Naive B cell (primary cell): ENCODE measurements around the gene NPHS1. TPM values are rescaled to one million over a fixed set of nuclear protein-coding genes. Genes with fewer than 3 reads are reported as not detected.
A peak's percentile ranks its signal among the peaks of the same experiment; 100 is the strongest.
"Not testable (repeated sequence)": the region's sequence is repeated elsewhere in the genome, so short reads cannot be mapped to it uniquely, and the experiment has no call there.

Experiments
- ATAC-seq, 2 donors: fragments of 150-1000 bp; cut with Tn5 transposase; 2 replicates each; pipeline ENCODE4 v1.10.0; 2021; ENCODE audit warnings: low read depth in 2 of 2, mild to moderate bottlenecking in 2 of 2, moderate library complexity in 2 of 2
- DNase-seq: peaks from one replicate; pipeline ENCODE4 v3.0.0; 2022
- H3K27ac Mint-ChIP-seq, 6 donors: one replicate each; pipeline ENCODE4 v1.8.0; 2020 to 2022; ENCODE audit warnings: mild to moderate bottlenecking in 6 of 6, mixed read lengths in 6 of 6, moderate library complexity in 5 of 6, inconsistent platforms in 2 of 6
- H3K27me3 Mint-ChIP-seq, 3 donors: one replicate each; pipeline ENCODE4 v1.8.0; 2021 to 2022; ENCODE audit warnings: mixed read lengths in 3 of 3, mild to moderate bottlenecking in 1 of 3
- H3K36me3 Mint-ChIP-seq, 2 donors: one replicate each; pipeline ENCODE4 v1.8.0; 2020 to 2022; ENCODE audit warnings: mixed read lengths in 2 of 2, inconsistent platforms in 1 of 2, mild to moderate bottlenecking in 1 of 2
- H3K4me1 Mint-ChIP-seq, 3 donors: one replicate each; pipeline ENCODE4 v1.8.0; 2020 to 2022; ENCODE audit warnings: mixed read lengths in 3 of 3, inconsistent platforms in 1 of 3, mild to moderate bottlenecking in 1 of 3, moderate library complexity in 1 of 3
- H3K4me3 Mint-ChIP-seq, 8 donors: one replicate each; pipeline ENCODE4 v1.8.0; 2020 to 2022; ENCODE audit warnings: mild to moderate bottlenecking in 8 of 8, mixed read lengths in 8 of 8, moderate library complexity in 8 of 8, inconsistent platforms in 2 of 8
- H3K9me3 Mint-ChIP-seq, 7 donors: one replicate each; pipeline ENCODE4 v1.8.0; 2020 to 2022; ENCODE audit warnings: mixed read lengths in 7 of 7, mild to moderate bottlenecking in 5 of 7, inconsistent platforms in 2 of 7, moderate library complexity in 1 of 7
- polyA plus RNA-seq, 6 donors: library from polyadenylated mRNA; unstranded; fragments of 300-500 nt; fragmentation: Illumina TruSeq; gene quantifications; one replicate each; pipeline ENCODE4 v1.2.3, GENCODE V29; 2021; ENCODE audit warnings: low read depth in 6 of 6

Gene NPHS1
- polyA plus RNA-seq, 6 donors from 2014 or later: not detected

- Mint-ChIP-seq H3K4me3 (peak overlapping the region; percentile 27 to 87 (median 79)), H3K27ac (peak overlapping the region in 2 of 6 donors; percentile 2 to 72), H3K36me3 (peaks cover 0 to 12% of the 10 kb centered on the region in 2 donors), H3K4me1 (peaks cover 20 to 24% (median 21%) of the 10 kb centered on the region in 3 donors), H3K27me3 (peaks cover 42 to 89% (median 86%) of the 10 kb centered on the region in 3 donors)
- H3K9me3 Mint-ChIP-seq, DNase-seq, ATAC-seq: not testable (repeated sequence)
Observed at GRCh38 chr19:35870124-35870736, 17.9 kb upstream of the NPHS1 start.

GRCh38 chr19:35869327-35870123, 17.2 kb upstream of the NPHS1 start:
- H3K9me3 Mint-ChIP-seq: peaks cover 0 to 6% (median 0%) of the 10 kb centered on the region in 7 donors
- peak overlapping the region in 3 of 6 donors; percentile 2 to 88 (median 56) for H3K27ac Mint-ChIP-seq
- H3K4me1 Mint-ChIP-seq: peaks cover 20 to 24% (median 21%) of the 10 kb centered on the region in 3 donors
- peak; percentile 80 to 82 for ATAC-seq
- peak; percentile 60 for DNase-seq
- H3K27me3 Mint-ChIP-seq: peaks cover 39 to 89% (median 87%) of the 10 kb centered on the region in 3 donors
- peaks cover 0 to 12% of the 10 kb centered on the region in 2 donors for H3K36me3 Mint-ChIP-seq
- H3K4me3 Mint-ChIP-seq: peak overlapping the region; percentile 27 to 87 (median 80)

- peaks cover 0 to 12% of the 10 kb centered on the region in 2 donors for H3K36me3 Mint-ChIP-seq
- H3K27ac Mint-ChIP-seq: peak overlapping the region in 1 of 6 donors; percentile 56
- peaks cover 20 to 24% (median 21%) of the 10 kb centered on the region in 3 donors for H3K4me1 Mint-ChIP-seq
- no peak for DNase-seq
- H3K4me3 Mint-ChIP-seq: peak overlapping the region in 7 of 8 donors; percentile 47 to 86 (median 74)
- H3K9me3 Mint-ChIP-seq: peaks cover 0 to 6% (median 0%) of the 10 kb centered on the region in 7 donors
- peaks cover 36 to 89% (median 89%) of the 10 kb centered on the region in 3 donors for H3K27me3 Mint-ChIP-seq
- no peak for ATAC-seq
Observed at GRCh38 chr19:35868823-35869326, 16.6 kb upstream of the NPHS1 start.

- peaks cover 20 to 24% (median 21%) of the 10 kb centered on the region in 3 donors for H3K4me1 Mint-ChIP-seq
- DNase-seq: no peak
- ATAC-seq: peak; percentile 55 to 59
- peaks cover 32 to 87% (median 84%) of the 10 kb centered on the region in 3 donors for H3K27me3 Mint-ChIP-seq
- peak within 1 kb of the TSS; percentile 19 to 86 (median 73) for H3K4me3 Mint-ChIP-seq
- H3K9me3 Mint-ChIP-seq: peaks cover 0 to 6% (median 0%) of the 10 kb centered on the region in 7 donors
- H3K36me3 Mint-ChIP-seq: peaks cover 0 to 12% of the 10 kb centered on the region in 2 donors
- peak within 1 kb of the TSS in 2 of 6 donors; percentile 45 to 56 for H3K27ac Mint-ChIP-seq
Observed at GRCh38 chr19:35868172-35868822, 16.0 kb upstream of the NPHS1 start, which contains the start of gene APLP1. TSS of gene APLP1 (plus strand) at chr19:35868574. CDS start at chr19:35868637, 63 bp downstream.

- H3K27me3 Mint-ChIP-seq: peaks cover 50 to 94% (median 87%) of the 10 kb centered on the region in 3 donors
- H3K27ac Mint-ChIP-seq: peak overlapping the region in 1 of 6 donors; percentile 9
- no peak for ATAC-seq
- H3K4me3 Mint-ChIP-seq: no peak overlapping the region
- peaks cover 12 to 16% (median 14%) of the 10 kb centered on the region in 3 donors for H3K4me1 Mint-ChIP-seq
- H3K36me3 Mint-ChIP-seq: peaks cover 0 to 7% of the 10 kb centered on the region in 2 donors
- H3K9me3 Mint-ChIP-seq: peaks cover 0 to 6% (median 0%) of the 10 kb centered on the region in 7 donors
- no peak for DNase-seq
Observed at GRCh38 chr19:35863018-35863417, 10.7 kb upstream of the NPHS1 start.

- no peak overlapping the region for H3K27ac Mint-ChIP-seq
- DNase-seq (no peak), ATAC-seq (no peak)
- H3K36me3 Mint-ChIP-seq: peaks cover 0 to 7% of the 10 kb centered on the region in 2 donors
- H3K4me1 Mint-ChIP-seq: peaks cover 9 to 14% (median 11%) of the 10 kb centered on the region in 3 donors
- H3K4me3 Mint-ChIP-seq: peak overlapping the region in 2 of 8 donors; percentile 33 to 61
- peaks cover 0 to 6% (median 0%) of the 10 kb centered on the region in 7 donors for H3K9me3 Mint-ChIP-seq
- H3K27me3 Mint-ChIP-seq: peaks cover 50 to 94% (median 87%) of the 10 kb centered on the region in 3 donors
Observed at GRCh38 chr19:35862528-35862927, 10.2 kb upstream of the NPHS1 start.

- no peak for DNase-seq
- H3K4me1 Mint-ChIP-seq: peaks cover 12 to 21% (median 15%) of the 10 kb centered on the region in 3 donors
- no peak for ATAC-seq
- H3K4me3 Mint-ChIP-seq: no peak overlapping the region
- peaks cover 0 to 6% (median 0%) of the 10 kb centered on the region in 7 donors for H3K9me3 Mint-ChIP-seq
- peak overlapping the region in 1 of 6 donors; percentile 25 for H3K27ac Mint-ChIP-seq
- peaks cover 0 to 7% of the 10 kb centered on the region in 2 donors for H3K36me3 Mint-ChIP-seq
- peaks cover 52 to 94% (median 86%) of the 10 kb centered on the region in 3 donors for H3K27me3 Mint-ChIP-seq
Observed at GRCh38 chr19:35861640-35862160, 9.4 kb upstream of the NPHS1 start.

- peak in 1 of 2 donors; percentile 23 for ATAC-seq
- H3K27me3 Mint-ChIP-seq: peaks cover 52 to 89% (median 81%) of the 10 kb centered on the region in 3 donors
- no peak for DNase-seq
- peak overlapping the region in 4 of 8 donors; percentile 20 to 61 (median 35) for H3K4me3 Mint-ChIP-seq
- H3K9me3 Mint-ChIP-seq: peaks cover 0 to 6% (median 0%) of the 10 kb centered on the region in 7 donors
- peaks cover 14 to 21% (median 17%) of the 10 kb centered on the region in 3 donors for H3K4me1 Mint-ChIP-seq
- H3K27ac Mint-ChIP-seq: no peak overlapping the region
- H3K36me3 Mint-ChIP-seq: peaks cover 0 to 7% of the 10 kb centered on the region in 2 donors
Observed at GRCh38 chr19:35860818-35861639, 8.7 kb upstream of the NPHS1 start.

GRCh38 chr19:35860436-35860817, 8.1 kb upstream of the NPHS1 start:
- Mint-ChIP-seq H3K27me3 (peaks cover 51 to 87% (median 80%) of the 10 kb centered on the region in 3 donors), H3K4me1 (peaks cover 14 to 24% (median 17%) of the 10 kb centered on the region in 3 donors), H3K36me3 (peaks cover 0 to 7% of the 10 kb centered on the region in 2 donors), H3K9me3 (peaks cover 0 to 6% (median 0%) of the 10 kb centered on the region in 7 donors), H3K27ac (no peak overlapping the region), H3K4me3 (peak overlapping the region in 1 of 8 donors; percentile 44)
- DNase-seq (no peak), ATAC-seq (no peak)

GRCh38 chr19:35859414-35859813, 7.1 kb upstream of the NPHS1 start:
- no peak overlapping the region for H3K27ac Mint-ChIP-seq
- no peak overlapping the region for H3K4me3 Mint-ChIP-seq
- H3K4me1 Mint-ChIP-seq: peaks cover 14 to 24% (median 17%) of the 10 kb centered on the region in 3 donors
- peaks cover 0 to 7% of the 10 kb centered on the region in 2 donors for H3K36me3 Mint-ChIP-seq
- peaks cover 53 to 87% (median 80%) of the 10 kb centered on the region in 3 donors for H3K27me3 Mint-ChIP-seq
- no peak for DNase-seq
- ATAC-seq: no peak
- H3K9me3 Mint-ChIP-seq: peaks cover 0 to 6% (median 0%) of the 10 kb centered on the region in 7 donors

GRCh38 chr19:35858311-35858710, 6.0 kb upstream of the NPHS1 start:
- no peak for ATAC-seq
- Mint-ChIP-seq H3K4me3 (peak overlapping the region in 4 of 8 donors; percentile 37 to 72 (median 54)), H3K4me1 (peaks cover 14 to 24% (median 17%) of the 10 kb centered on the region in 3 donors), H3K27me3 (peaks cover 54 to 86% (median 83%) of the 10 kb centered on the region in 3 donors), H3K36me3 (peaks cover 0 to 7% of the 10 kb centered on the region in 2 donors), H3K9me3 (peaks cover 0 to 6% (median 0%) of the 10 kb centered on the region in 7 donors), H3K27ac (no peak overlapping the region)
- no peak for DNase-seq
